Activated naive CD4-positive, alpha-beta T cell treated with anti-CD3 and anti-CD28 coated beads, Interleukin-2, amount 50 U/mL, for 72 hours (primary cell): Measurements from ENCODE around the gene SLIT3. TPM values are rescaled to one million over a fixed set of nuclear protein-coding genes. Genes with fewer than 3 reads are reported as not detected.
A peak's percentile ranks its signal among the peaks of the same experiment; 100 is the strongest.
"Not testable (repeated sequence)": the region's sequence is repeated elsewhere in the genome, so short reads cannot be mapped to it uniquely, and the experiment has no call there.

Experiments
- ATAC-seq, 2 donors: fragments of 150-1000 bp; cut with Tn5 transposase; 2 replicates each; pipeline ENCODE4 v1.10.0; 2021; ENCODE audit warnings: mild to moderate bottlenecking in 2 of 2, moderate library complexity in 2 of 2
- DNase-seq, 2 donors: peaks; one replicate each; pipeline ENCODE4 v3.0.0; 2021 to 2022; ENCODE audit warnings: low spot score in 2 of 2
- H3K27ac Mint-ChIP-seq, 2 donors: one replicate each; pipeline ENCODE4 v1.8.0; 2022; ENCODE audit warnings: mild to moderate bottlenecking in 2 of 2, mixed read lengths in 2 of 2
- H3K36me3 Mint-ChIP-seq, 2 donors: one replicate each; pipeline ENCODE4 v1.8.0; 2022; ENCODE audit warnings: mixed read lengths in 2 of 2
- H3K9me3 Mint-ChIP-seq, 2 donors: one replicate each; pipeline ENCODE4 v1.8.0; 2022; ENCODE audit warnings: mixed read lengths in 2 of 2
- total RNA-seq, 2 donors: library from RNA; stranded (reverse); gene quantifications; one replicate each; pipeline ENCODE4 v1.2.3, GENCODE V29; 2022

SLIT3 gene
- total RNA-seq, 2 donors from 2014 or later = 1.9 to 2.0 TPM

DNA sequence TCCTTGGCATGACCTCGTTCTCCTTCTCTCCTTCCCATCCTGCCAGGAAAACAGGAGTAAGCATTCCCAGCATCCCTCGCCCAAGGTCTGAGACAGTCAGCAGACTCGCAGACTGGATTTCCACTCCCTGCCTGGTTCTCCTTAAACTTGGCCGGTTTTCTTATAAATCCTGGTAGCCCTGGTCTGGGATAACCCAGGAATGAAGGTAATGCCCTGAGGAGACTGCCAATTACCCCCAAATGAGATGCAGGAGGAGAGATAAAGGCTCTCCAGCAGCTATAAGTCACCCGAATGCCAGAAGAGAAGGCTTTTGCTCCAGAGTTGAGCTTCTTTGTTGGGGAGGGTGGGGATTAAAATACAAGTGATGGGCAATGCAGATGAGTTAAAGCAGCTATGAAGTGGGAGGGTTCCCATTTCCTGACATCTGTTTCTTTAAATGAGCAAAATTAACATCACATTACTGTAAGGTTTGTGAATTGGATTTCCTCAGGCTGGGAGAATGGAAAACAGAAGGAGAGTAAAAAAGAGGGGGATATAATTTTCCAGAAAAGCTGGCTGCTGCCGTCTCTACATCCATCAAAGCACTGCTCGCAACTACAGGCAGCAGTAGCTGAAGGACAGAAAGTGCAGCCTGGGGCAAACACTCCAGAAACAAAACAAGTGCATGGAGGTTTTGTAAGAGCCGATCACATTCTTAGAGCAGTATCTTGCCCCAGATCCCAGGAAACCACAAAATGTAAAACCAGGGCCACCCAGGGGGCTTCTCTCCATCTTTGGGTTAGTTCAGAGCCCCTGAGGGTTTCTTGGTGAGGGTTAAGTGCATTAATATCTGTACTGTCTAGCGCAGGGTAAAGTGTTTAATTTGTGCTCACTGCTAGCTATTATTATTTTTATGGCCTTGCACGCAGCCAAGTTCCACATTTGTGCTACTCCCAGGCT is 544.2 kb downstream of the SLIT3 start:
- no peak overlapping the region for H3K27ac Mint-ChIP-seq
- ATAC-seq (no peak), DNase-seq (no peak)
- H3K9me3 Mint-ChIP-seq = no peaks in the 10 kb centered on the region
- no peaks in the 10 kb centered on the region for H3K36me3 Mint-ChIP-seq

DNA sequence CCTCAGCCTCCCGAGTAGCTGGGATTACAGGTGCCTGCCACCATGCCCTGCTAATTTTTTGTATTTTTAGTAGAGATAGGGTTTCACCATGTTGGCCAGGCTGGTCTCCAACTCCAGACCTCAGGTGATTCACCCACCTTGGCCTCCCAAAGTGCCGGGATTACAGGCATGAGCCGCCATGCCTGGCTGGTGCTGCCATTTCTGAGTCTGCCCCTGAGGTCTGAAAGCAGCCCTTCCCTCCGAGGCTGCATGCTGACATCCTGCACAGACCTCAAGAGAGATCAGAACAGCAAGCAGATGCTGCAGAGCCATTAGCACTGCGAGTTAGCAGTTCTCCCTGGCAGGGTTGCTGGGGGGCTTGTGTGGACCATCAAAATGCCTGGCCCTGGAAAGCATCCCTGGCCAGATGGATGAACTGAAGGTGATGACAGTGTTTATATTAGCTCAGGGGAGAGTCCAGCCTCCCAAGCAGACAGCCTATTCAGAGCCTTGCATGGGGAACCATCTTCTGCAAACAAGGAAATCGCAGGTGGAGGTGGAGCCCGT is 545.3 kb downstream of the SLIT3 start:
- DNase-seq = no peak
- ATAC-seq = no peak
- no peaks in the 10 kb centered on the region for H3K9me3 Mint-ChIP-seq
- no peaks in the 10 kb centered on the region for H3K36me3 Mint-ChIP-seq
- H3K27ac Mint-ChIP-seq = no peak overlapping the region

DNA sequence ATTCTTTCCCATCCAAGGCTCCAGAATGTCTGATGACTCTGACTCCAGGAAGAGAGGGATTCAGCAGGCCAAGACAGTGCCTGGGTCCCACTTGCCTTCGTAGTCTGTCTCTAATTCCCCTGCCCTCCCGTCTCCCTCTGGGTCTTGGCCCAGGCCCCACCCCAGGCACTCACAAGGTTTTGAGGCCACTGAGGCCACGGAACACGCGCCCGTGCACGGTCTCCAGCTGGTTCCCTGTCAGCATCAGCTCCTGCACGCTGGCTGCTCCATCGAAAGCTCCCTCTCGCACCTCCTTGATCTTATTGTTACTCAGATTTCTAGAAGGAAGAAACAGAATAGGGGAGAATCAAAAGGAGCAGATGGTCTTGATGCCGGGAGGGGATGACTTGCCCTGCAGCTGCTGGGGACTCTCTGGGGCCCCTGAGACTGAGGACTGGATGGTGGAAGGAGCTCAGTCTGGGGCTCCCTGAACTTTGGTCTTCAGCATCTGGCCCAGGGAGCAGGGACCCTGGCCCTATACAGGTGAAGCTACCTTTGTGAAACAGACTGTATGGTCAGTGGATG is 547.2 kb downstream of the SLIT3 start:
- no peak for DNase-seq
- H3K9me3 Mint-ChIP-seq = no peaks in the 10 kb centered on the region
- H3K27ac Mint-ChIP-seq = no peak overlapping the region
- no peak for ATAC-seq
- H3K36me3 Mint-ChIP-seq = no peaks in the 10 kb centered on the region

DNA sequence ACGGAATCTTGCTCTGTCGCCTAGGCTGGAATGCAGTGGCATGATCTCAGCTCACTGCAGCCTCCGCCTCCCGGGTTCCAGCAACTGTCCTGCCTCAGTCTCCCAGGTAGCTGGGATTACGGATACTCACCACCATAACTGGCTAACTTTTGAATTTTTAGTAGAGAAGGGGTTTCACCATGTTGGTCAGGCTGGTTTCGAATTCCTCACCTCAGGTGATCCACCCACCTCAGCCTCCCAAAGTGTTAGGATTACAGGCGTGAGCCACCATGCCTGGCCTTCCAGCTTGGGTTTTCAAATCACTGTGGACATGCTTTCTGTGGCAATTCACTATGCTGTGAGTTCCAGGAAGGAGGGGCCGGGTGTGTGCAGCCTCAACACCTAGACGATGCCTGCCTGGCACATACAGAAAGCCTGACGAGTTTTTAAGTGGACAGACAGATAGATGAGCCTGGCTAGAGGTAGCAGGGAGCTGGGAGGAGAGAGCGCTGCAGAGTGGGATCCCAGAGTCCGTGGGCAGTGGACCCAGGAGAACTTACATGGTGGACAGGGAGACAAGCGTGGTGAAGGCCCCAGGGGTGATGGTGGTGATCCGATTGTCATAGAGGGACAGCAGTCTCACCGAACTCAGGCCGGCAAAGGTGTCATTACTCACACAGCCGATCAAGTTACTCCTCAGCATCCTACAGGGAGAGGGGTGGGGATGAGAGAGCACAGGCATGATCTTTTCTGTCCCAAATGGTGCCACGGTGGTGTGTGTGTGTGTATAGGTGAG is 548.3 kb downstream of the SLIT3 start:
- ATAC-seq = no peak
- Mint-ChIP-seq H3K9me3 (no peaks in the 10 kb centered on the region), H3K27ac (no peak overlapping the region), H3K36me3 (no peaks in the 10 kb centered on the region)
- no peak for DNase-seq

DNA sequence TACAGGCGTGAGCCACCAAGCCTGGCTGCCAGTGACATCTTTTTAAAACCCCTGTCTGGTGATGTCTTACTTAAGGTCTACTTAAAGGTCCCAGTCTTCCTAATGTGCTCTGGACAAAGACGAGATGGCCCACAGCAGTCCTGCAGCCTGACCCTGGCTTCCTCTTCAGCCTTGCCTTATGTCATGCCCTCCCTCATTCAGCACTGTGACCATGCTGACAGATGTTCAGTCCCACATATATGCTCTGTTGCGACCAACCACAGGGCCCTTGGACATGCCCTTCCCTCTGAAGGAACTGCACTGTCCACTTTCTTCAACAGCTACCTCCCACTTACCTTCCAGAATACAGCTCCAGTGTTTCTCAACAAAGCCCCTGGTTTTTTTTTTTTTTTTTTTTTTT is 548.9 kb downstream of the SLIT3 start:
- H3K27ac Mint-ChIP-seq = no peak overlapping the region
- H3K36me3 Mint-ChIP-seq = peaks cover 0 to 3% of the 10 kb centered on the region in 2 donors
- no peak for ATAC-seq
- peaks cover 3% of the 10 kb centered on the region in 2 donors for H3K9me3 Mint-ChIP-seq
- DNase-seq = no peak

DNA sequence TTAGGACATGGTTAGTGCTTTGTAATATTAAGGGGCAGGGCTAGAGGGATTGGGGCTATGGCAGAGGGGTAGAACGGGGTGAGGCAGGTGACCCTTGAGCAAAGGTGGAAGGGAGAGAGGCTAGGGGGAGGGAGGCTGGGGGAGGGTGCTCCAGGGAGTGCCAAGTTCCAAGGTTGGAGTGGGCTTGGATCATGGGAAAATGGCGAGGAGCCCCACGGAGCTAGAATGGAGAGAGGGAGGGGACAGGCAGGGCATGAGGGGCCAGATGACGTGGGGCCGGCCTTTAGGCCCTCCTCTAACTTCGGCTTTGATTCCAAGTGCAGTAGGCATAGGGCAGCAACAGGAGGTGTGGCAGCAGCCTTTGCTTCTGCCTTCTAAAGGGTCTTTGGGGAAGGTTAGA is 550.0 kb downstream of the SLIT3 start:
- Mint-ChIP-seq H3K27ac (no peak overlapping the region), H3K36me3 (peaks cover 0 to 6% of the 10 kb centered on the region in 2 donors), H3K9me3 (peaks cover 4 to 5% of the 10 kb centered on the region in 2 donors)
- DNase-seq (no peak), ATAC-seq (no peak)

DNA sequence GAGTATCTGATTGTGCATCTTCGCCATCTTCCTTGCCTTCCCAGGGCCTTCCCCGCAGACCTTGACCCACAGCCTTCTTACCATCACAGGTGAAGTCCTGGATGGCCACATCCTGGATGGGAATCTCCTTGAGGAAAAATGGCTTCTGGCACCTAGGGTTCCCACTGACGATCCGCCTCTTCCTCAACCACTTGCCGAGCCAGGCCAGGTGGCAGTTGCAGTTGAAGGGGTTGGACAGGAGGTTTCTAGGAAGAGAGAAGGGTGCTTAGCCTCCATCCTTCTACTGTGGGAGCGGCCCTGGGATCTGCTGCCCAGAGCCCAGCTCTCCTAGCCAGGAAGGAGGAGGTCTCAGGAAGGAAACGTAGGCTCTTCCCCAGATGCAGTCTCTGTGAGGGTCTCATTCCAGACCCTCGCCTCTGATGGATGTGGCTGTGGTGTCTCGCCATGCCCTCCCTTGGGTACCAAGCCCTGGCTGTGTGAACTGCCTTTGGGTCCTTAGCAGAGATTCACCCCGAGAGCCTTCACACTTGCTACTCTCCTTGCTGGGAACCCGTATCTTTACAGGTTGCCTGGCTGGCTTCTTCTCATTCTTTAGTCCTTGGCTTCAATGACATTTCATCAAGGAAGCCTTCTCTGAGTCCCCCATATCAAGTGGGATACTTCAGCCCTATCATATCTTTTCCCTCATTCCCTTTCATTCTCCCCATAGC is 551.4 kb downstream of the SLIT3 start:
- no peak for DNase-seq
- Mint-ChIP-seq H3K9me3 (peaks cover 4 to 9% of the 10 kb centered on the region in 2 donors), H3K27ac (no peak overlapping the region), H3K36me3 (peaks cover 0 to 11% of the 10 kb centered on the region in 2 donors)
- no peak for ATAC-seq

DNA sequence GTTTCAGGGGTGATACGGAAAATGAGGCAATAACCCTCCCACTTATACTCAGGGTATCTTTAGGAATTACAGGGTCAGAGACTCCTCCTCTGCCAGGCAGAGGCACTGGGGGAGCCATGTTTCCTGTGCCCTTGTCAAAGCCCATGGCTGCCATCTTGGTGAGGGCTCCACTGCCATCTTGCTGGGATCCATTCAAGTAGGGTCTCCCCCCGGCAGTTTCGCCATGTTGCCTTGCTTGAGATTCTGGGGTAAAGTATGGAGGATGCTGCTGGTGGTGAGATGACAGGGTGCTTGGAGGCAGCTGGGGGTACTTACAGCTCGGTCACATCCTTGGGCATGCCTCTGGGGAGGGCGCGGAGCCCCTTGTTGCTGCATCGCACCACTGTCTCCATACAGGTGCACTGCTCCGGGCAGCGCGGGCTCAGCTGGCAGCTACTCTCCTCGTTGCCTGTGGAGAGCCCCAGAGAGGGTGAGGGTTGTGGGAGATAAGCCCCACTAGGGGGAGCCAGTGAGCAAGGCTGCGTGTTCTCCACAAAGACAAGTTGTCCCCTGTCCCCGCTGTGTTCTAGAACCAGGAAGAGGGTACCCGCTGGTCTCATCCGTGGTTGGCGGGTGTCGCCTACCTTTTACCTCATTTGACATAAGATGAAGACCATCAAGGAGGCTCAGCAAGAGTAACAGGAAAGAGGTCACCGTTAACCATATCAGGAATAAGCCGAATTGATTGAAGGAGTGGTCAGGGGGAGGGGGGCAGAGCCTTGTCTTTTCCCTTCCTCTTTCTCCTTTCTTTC is 552.8 kb downstream of the SLIT3 start:
- H3K36me3 Mint-ChIP-seq = peaks cover 0 to 11% of the 10 kb centered on the region in 2 donors
- no peak overlapping the region for H3K27ac Mint-ChIP-seq
- ATAC-seq = peak; percentile 74 to 94
- DNase-seq = peak in 1 of 2 donors; percentile 73
- peaks cover 4 to 9% of the 10 kb centered on the region in 2 donors for H3K9me3 Mint-ChIP-seq

DNA sequence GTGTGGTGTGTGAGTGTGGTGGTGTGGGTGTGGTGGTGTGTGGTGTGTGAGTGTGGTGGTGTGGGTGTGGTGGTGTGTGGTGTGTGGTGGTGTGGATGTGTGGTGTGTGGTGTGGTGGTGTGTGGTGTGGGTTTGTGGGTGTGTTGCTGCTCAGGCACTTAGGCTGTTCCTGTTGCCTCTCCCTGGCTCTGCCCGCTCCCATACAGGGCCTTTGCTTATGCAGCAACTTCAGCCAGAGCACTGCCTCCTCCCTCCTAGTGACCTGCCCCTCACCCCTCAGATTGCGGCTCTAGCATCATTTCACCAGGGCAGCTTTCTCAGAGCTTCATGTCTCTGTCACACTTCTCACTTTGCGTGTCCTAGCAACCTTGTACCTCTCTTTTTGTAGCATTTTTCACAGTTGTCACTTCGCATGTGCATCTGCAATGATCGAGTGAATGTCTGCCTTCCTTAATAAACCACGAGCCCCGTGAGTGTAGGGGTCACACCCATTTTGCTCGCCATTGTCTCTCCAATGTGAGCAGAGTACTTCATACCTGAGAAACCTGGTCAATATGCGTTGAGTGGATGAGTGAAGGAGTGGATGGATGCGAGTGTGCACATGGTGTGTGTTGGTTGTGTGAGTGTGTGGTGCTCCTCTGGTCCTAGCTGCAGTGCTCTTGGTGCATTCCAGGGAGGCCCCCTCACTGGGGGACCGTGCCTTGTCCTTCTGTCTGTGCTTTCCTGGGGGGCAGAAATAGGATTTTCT is 553.9 kb downstream of the SLIT3 start:
- H3K9me3 Mint-ChIP-seq = peaks cover 4 to 9% of the 10 kb centered on the region in 2 donors
- H3K36me3 Mint-ChIP-seq = peaks cover 0 to 11% of the 10 kb centered on the region in 2 donors
- ATAC-seq (peak in 1 of 2 donors; percentile 18), DNase-seq (no peak)
- peak overlapping the region in 1 of 2 donors; percentile 52 for H3K27ac Mint-ChIP-seq

DNA sequence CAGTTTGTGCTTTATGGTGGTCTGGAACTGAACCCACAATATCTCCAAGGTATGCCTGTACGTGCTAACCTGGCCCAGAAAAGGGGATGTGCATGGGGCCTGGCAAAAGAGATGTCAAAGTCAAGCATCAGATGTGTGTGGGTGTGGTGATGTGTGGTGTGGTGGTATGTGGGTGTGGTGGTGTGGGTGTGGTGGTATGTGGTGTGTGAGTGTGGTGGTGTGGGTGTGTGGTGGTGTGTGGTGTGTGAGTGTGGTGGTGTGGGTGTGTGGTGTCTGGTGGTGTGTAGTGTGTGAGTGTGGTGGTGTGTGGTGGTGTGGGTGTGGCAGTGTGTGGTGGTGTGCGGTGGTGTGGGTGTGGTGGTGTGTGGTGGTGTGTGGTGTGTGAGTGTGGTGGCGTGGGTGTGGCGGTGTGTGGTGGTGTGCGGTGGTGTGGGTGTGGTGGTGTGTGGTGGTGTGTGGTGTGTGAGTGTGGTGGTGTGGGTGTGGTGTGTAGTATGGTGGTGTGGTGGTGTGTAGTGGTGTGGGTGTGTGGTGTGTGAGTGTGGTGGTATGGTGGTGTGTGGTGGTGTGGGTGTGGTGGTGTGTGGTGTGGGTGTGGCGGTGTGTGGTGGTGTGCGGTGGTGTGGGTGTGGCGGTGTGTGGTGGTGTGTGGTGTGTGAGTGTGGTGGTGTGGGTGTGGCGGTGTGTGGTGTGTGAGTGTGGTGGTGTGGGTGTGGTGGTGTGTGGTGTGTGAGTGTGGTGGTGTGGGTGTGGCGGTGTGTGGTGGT is 554.6 kb downstream of the SLIT3 start:
- H3K36me3 Mint-ChIP-seq = peaks cover 0 to 11% of the 10 kb centered on the region in 2 donors
- not testable (repeated sequence) for H3K27ac Mint-ChIP-seq, H3K9me3 Mint-ChIP-seq, DNase-seq
- ATAC-seq = peak in 1 of 2 donors; percentile 18

DNA sequence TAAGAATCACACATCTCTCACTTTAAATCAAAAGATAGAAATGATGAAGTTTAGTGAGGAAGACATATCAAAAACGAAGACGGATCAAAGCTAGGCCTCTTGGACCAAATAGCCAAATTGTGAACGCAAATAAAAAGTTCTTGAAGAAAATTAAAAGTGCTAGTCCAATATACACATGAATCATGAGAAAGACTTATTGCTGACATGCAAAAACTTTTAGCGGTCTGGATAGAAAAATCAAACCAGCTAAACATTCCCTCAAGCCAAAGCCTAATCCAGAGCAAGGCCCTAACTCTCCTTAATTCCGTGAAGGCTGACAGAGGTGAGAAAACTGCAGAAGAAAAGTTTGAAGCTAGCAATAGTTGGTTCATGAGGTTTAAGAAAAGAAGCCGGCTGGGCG is 557.3 kb downstream of the SLIT3 start:
- ATAC-seq = no peak
- Mint-ChIP-seq H3K36me3 (peaks cover 0 to 11% of the 10 kb centered on the region in 2 donors), H3K27ac (no peak overlapping the region), H3K9me3 (peaks cover 4 to 9% of the 10 kb centered on the region in 2 donors)
- no peak for DNase-seq

DNA sequence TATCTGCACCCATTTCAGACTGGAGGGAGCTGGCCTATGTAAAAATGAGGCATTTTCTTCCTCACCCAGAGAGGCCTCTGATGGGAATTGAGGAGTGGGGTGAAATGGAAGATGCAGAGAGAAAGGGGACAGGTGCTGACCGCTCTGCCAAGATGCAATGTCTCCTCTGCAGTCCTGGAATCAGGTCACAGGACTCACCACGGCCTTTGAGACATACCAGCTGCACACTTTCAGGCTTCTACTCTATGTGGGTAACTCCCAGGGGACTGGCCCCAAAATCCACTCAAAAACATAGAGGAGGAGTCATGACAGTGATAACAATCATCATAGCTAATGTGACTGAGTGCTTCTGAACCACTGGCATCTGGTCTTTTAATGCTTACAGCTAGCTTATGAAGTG is 558.6 kb downstream of the SLIT3 start:
- H3K36me3 Mint-ChIP-seq = peaks cover 0 to 11% of the 10 kb centered on the region in 2 donors
- not testable (repeated sequence) for ATAC-seq, H3K27ac Mint-ChIP-seq, H3K9me3 Mint-ChIP-seq, DNase-seq

DNA sequence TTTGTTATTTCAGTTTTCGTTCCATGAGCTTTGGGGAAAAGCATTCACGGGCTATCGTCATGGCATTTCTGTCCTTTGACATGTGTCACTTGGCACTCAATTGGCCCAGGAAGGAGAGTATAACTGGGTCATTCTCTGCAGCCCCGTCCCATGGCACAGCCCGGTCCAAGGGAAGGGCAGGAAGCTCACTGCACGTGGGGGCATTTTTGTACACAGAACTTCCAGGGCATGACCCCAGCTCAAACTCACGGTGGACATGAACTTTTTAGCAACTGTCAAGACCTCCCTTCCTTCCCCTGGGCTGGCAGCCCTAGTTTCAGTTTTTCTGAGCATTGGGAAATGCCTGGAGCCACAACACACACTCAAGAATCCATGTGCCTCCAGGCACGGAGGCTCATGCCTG is 560.1 kb downstream of the SLIT3 start:
- peaks cover 0 to 4% of the 10 kb centered on the region in 2 donors for H3K36me3 Mint-ChIP-seq
- DNase-seq (no peak), ATAC-seq (no peak)
- H3K9me3 Mint-ChIP-seq = peaks cover 0 to 3% of the 10 kb centered on the region in 2 donors
- H3K27ac Mint-ChIP-seq = no peak overlapping the region

DNA sequence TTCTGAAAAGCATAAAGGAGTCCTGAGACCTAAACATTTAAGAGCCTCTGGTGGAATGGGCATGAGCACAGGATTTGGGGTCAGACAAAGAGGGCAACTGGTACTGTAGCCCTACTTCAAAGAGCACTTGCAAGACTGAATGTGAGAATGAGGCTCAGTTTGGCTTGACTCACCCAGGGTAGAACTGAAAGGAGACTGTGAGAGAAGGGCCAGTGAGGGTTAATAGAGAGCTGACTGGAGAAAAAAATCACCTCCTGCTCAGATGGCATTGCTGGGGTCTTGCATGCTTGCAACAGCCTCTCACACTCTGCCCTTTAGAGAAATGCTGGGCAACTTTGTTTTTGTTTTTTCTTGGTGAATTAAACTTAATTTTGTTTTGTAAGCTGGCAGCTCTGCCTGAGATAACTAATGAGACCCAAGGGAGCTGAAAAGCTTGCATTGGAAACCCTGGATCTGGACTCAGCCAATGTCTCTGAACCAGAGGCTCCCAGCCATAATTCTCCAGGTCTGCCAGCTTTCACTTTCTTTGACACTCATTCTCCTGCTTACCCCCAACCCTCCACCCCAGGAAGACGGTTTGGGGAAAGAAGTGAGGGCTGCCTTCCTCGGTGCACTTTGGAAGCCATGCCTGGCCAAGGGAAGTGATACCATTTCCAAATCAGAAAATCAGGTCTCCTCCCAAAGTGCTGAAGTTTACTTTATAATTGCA is 560.7 kb downstream of the SLIT3 start:
- Mint-ChIP-seq H3K27ac (no peak overlapping the region), H3K9me3 (peaks cover 0 to 3% of the 10 kb centered on the region in 2 donors), H3K36me3 (no peaks in the 10 kb centered on the region)
- ATAC-seq (peak in 1 of 2 donors; percentile 26), DNase-seq (no peak)
